ENCODE results near the gene ULBP2.

Gene ULBP2

DNA sequence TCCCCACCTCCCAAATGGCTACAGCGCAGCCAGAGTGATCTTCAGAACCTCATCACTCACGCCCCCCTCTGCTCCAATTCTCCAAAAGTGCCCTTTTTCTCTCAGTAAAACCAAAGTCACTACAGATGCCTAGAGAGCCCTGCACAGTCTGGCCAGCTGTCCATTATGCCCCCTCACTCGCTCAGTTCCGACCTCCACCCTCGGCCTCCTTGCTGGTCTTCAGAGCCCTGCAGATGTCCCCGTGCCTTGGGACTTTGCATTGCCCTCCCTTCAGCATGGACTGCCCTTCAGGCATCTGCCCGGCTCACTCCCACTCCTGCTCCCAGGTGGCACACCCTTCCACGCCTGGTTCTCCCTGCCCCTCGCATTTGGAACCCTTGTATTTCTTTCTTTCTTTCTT lies 42.8 kb upstream of the ULBP2 start:
- no peak for FAIRE-seq
- no peak for DNase-seq (ENCODE audit: insufficient read length, low spot score)
- TF ChIP-seq, protein P1, sequence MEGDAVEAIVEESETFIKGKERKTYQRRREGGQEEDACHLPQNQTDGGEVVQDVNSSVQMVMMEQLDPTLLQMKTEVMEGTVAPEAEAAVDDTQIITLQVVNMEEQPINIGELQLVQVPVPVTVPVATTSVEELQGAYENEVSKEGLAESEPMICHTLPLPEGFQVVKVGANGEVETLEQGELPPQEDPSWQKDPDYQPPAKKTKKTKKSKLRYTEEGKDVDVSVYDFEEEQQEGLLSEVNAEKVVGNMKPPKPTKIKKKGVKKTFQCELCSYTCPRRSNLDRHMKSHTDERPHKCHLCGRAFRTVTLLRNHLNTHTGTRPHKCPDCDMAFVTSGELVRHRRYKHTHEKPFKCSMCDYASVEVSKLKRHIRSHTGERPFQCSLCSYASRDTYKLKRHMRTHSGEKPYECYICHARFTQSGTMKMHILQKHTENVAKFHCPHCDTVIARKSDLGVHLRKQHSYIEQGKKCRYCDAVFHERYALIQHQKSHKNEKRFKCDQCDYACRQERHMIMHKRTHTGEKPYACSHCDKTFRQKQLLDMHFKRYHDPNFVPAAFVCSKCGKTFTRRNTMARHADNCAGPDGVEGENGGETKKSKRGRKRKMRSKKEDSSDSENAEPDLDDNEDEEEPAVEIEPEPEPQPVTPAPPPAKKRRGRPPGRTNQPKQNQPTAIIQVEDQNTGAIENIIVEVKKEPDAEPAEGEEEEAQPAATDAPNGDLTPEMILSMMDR (IDR thresholded peaks at IDR 0.05; ENCODE audit: insufficient read depth, missing control alignments): no peak

DNA sequence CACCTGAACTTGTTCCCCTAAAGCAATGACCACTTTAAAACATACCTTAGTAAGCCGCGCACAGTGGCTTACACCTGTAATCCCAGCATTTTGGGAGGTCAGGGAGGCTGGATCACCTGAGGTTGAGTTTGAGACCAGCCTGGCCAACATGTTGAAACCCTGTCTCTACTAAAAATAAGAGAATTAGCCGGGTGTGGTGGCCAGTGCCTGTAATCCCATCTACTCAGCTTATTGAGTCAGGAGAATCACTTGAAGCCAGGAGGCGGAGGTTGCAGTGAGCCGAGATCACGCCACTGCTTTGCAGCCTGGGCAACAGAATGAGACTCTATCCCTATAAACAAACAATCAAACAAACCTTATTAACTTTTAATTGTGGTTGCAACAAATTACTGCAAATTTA lies 42.3 kb upstream of the ULBP2 start:
- TF ChIP-seq, protein P1 (IDR thresholded peaks at IDR 0.05; ENCODE audit: insufficient read depth, missing control alignments): no peak
- FAIRE-seq: no peak
- no peak for DNase-seq (ENCODE audit: insufficient read length, low spot score)

DNA sequence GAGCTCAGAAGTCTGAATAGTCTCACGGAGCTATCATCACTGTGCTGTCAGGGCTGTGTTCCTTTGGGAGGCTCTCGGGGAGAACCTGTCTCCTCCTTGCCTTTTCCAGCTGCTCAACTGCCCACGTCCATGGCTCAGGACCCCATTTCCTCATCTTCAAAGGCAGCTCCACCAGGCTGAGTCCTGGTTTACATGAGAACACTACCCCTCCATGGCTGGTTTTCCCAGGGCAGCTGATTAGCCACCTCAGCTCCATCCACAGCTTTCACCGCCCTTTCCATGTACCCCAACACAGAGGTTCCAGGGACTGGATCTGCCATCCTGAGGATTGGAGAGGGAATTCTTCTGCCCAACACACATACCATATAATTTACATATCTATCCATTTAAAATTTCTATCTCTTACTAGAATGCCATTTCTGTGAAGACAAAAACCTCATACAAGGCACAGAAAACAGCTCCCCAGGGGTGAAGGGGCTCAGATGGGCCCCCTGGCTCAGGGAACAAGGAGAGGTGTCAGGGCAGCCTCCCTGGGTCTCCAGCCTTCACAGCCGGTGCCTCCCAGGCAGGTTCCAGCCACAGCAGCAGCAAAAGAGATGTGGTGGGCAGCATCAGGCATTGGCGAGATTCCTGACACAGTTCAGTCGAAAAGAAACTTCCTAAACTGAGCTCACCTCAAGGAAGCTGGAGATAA lies 41.7 kb upstream of the ULBP2 start:
- TF ChIP-seq, protein P1 (IDR thresholded peaks at IDR 0.05; ENCODE audit: insufficient read depth, missing control alignments): no peak
- FAIRE-seq: no peak

DNA sequence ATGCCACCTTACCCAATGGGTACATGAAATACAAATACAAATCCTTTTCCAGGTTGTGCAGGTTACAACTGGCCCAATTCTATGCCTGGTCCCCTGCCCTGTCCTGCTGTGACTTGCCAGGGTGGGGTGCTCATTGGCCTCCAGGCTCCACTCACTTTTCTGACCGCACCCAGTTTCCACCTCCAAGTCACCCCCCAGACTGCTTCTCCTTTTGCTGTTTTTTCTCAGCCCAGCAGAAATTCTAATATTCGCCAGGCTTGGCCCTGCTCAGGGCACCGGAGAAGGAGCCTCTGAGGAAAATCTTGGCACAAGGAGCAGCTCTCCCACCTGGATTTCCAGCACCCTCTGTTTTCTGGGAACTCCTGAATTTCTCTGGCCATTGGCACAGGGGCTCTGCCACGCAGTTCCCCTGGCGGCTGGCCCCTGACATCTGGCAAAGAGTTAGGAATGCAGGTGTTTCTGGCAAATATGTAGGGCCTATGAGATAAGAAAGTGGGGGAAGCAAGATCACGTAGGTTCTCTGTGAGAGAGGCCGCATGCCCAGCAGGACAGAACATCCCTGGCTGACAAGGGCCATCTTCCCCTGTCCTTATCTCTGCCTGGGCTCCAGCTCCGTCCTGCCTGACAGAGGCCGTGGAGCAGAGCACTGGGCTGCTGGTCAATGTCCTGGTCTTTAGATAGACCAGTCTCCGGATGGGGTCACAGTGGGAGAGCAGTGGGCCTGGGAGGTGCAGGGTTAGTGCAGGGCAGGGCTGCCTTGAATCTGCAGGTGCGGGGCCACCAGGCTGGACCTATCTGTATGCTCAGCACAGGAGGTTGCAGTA lies 41.0 kb upstream of the ULBP2 start:
- DNase-seq (ENCODE audit: insufficient read length, low spot score) (no peak), FAIRE-seq (no peak)
- TF ChIP-seq, protein P1 (IDR thresholded peaks at IDR 0.05; ENCODE audit: insufficient read depth, missing control alignments): no peak

More for the DNA sequence above, 41.7 kb upstream of the ULBP2 start:
- no peak for DNase-seq (ENCODE audit: insufficient read length, low spot score)

DNA sequence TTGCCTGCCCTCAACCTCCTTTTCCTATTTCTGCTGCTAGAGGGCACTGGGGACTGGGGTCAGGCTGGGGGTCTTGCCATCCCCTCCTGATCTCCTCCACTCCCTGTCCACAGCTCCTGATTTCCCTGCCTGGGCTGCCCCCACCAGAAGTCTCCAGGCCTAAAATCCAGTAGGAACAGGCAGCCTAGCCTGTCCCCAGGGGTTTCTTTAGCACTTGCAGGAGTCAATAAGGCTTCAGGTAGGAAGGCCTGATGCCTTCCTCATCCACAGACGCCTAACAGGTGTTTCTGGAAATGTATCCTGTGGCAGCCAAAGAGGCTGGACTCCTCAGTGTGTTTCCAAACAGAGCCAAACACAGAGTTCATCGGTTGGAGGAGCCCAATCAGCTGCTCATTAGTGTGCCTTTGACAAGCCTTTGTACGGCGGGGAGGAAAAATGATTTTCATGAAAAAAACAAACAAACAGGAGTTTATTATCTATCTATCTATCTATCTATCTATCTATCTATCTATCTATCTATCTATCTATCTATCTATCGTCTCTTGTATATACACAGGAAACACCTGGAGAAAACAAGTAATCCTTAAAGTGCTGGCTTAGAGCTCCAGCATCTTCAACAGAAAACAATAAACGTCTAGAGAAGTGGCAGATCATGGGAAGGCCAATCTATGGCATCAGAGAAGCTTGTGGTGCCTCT lies 40.2 kb upstream of the ULBP2 start:
- DNase-seq (ENCODE audit: insufficient read length, low spot score) (no peak), FAIRE-seq (no peak)
- TF ChIP-seq, protein P1 (IDR thresholded peaks at IDR 0.05; ENCODE audit: insufficient read depth, missing control alignments): no peak

DNA sequence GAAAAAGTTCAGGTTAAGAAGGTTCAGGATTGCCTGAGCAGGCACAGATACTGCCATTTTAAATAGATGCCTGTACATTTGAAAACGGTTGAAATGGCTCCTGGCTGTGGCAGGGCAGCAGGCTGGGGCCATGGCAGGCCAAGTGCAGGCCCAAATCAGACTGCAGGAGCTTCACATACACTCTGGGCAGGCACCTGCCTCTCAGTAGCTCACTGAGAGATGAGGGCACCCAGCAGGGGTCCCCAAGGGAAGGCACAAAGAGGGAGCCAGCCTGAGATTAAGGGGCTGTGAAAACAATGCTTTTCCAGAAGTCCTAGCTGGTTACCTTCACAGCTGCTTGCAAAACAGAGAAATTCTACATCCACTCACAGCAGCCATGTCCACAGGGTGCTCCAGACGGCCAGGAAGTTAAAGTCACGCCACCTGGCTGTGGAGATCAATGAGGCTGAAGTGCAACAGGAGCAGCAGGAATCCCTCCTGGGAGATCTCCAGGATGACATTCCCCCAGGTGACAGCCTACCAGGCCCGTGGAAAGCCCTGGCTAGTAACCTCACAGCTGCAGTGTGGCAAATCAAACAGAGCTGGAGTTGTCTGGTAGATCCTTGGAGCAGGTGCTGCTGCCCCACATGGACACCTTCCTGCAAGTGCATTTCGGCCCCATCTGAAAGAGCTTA lies 37.7 kb upstream of the ULBP2 start:
- DNase-seq (ENCODE audit: insufficient read length, low spot score) (no peak), FAIRE-seq (no peak)
- TF ChIP-seq, protein P1 (IDR thresholded peaks at IDR 0.05; ENCODE audit: insufficient read depth, missing control alignments): no peak
